Breast epithelium (tissue), 3 donors: ENCODE results near the gene RPAP2.

Experiments used
- CTCF ChIP-seq, 3 donors: fragments of 450-650 bp; IDR thresholded peaks; one replicate each; pipeline ENCODE4 v1.5.1; 2016 to 2017; ENCODE audit warnings: antibody characterized with exemption in 3 of 3, mild to moderate bottlenecking in 3 of 3, moderate library complexity in 3 of 3
- POLR2AphosphoS5 ChIP-seq, 3 donors: sonication (generic); formaldehyde crosslinking; IDR thresholded peaks; one replicate each; pipeline ENCODE4 v1.6.1; 2017; ENCODE audit warnings: antibody characterized with exemption in 3 of 3

DNA sequence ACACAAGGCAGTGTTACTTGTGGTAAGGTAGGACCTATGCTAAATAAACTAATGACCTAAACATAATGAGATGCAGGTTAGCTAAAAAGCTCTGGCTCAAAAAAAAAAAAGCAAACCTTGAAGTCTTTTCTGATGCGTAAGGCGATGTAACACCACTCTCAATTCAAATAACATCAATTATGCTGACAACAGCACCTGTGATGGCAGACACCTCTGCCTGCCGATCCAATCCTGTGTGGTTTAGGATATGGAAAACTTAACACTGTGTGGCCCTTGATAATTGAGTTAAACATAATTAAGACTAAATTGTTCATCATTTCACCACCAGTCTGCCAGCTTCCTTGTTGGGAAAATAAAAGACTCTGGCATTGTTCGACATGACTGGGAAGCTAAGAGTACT lies 9.1 kb downstream of the RPAP2 start:
- TF ChIP-seq CTCF (IDR thresholded peaks at IDR 0.05) (no peak), POLR2AphosphoS5 (IDR thresholded peaks at IDR 0.05) (no peak)
